ENCODE measurements around the gene LRRC8D.

The LRRC8D gene

DNA sequence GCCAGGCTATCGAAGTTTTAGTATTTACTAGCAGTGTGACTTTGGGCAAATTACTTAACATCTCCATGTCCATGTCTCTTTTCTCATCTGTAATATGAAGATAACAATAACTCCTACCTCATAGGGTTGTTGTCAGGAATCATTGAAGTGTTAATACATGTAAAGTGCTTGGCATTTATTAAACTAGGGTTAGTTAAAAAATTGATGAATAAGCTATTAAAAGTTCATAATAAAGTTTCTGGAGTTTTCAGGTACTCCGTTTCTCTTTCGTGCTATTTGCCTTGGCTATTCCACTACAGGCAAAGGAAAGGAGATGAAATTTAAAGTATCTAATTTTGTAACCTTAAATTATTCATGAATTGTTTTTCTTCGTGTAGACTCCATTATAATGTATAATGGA lies 16.7 kb downstream of the LRRC8D start:
- H3K4me3 ChIP-seq (ENCODE audit: low read length in 2 of 2) = no peak overlapping the region
- H3K27me3 ChIP-seq (ENCODE audit: control insufficient read depth in 3 of 3, insufficient read depth in 3 of 3, low read depth in 1 of 3, low read length in 3 of 3) = peaks cover 0 to 2% (median 0%) of the 10 kb centered on the region in 3 experiments
- H2AK5ac ChIP-seq (ENCODE audit: low read depth, low read length) = no peak overlapping the region
- H3K9ac ChIP-seq (ENCODE audit: low read depth, low read length, poor library complexity) = no peak overlapping the region
- no peak overlapping the region for H3K18ac ChIP-seq (ENCODE audit: low read length)
- H4K91ac ChIP-seq (ENCODE audit: low read depth, low read length, poor library complexity) = no peak overlapping the region
- H3K4me1 ChIP-seq (ENCODE audit: control insufficient read depth in 2 of 2, insufficient read depth in 1 of 2, low read depth in 1 of 2, low read length in 2 of 2) = peaks cover 13 to 30% of the 10 kb centered on the region in 2 donors
- peaks cover 0 to 42% of the 10 kb centered on the region in 2 donors for H3K36me3 ChIP-seq (replicated peaks in 1 of 2; ENCODE audit: control insufficient read depth in 2 of 2, insufficient read depth in 2 of 2, low read length in 2 of 2)
- no peak overlapping the region for H3K4me2 ChIP-seq (ENCODE audit: insufficient read depth, low read length, poor library complexity, severe bottlenecking)
- H2BK12ac ChIP-seq (ENCODE audit: low read length) = no peak overlapping the region
- no peak overlapping the region for H3K27ac ChIP-seq (replicated peaks; ENCODE audit: low read length)
- H3K23ac ChIP-seq (ENCODE audit: low read depth, low read length, poor library complexity) = no peak overlapping the region
- no peak overlapping the region for H2BK15ac ChIP-seq (ENCODE audit: low read length)
- H3K4ac ChIP-seq (ENCODE audit: low read length) = no peak overlapping the region
- H3K79me1 ChIP-seq (ENCODE audit: low read depth, low read length) = peaks cover 4% of the 10 kb centered on the region
- H3K9me3 ChIP-seq (replicated peaks in 1 of 2; ENCODE audit: control insufficient read depth in 2 of 2, insufficient read depth in 1 of 2, low read depth in 1 of 2, low read length in 2 of 2) = no peaks in the 10 kb centered on the region
- H2BK120ac ChIP-seq (ENCODE audit: low read depth, low read length) = no peak overlapping the region
- H4K8ac ChIP-seq (ENCODE audit: low read depth, low read length) = no peak overlapping the region
- no peak for DNase-seq (ENCODE audit: low spot score)
- H2AFZ ChIP-seq (ENCODE audit: low read length) = no peak overlapping the region
- no peak overlapping the region for H3K14ac ChIP-seq (ENCODE audit: low read length)
- no peak overlapping the region for H2BK5ac ChIP-seq (ENCODE audit: low read length)
- WGBS, 2 donors (ENCODE audit: extremely low coverage in 2 of 2, insufficient read length in 2 of 2, insufficient replicate concordance in 1 of 2) = no CpG with 5 or more reads among the region's 4 CpGs

DNA sequence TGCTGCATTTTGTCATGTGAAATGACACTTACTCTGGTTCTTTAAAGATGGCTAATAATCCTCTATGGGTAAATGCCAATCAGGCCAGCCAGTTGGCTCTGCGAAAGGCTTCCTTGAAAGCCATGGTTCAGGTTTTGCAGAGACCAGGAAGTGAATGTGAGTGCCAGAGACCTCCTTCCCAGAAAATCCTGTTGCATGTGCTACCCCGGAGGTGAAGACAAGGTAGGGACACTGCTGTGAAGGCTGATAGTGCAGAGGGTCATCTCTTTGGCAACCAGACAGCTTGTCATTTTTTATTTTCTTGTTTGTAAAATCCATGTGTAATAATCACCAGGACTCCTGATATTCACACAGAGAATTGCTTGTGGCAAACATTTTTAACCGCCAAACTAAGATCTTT lies 18.7 kb downstream of the LRRC8D start:
- no CpG with 5 or more reads among the region's 3 CpGs for WGBS, 2 donors (ENCODE audit: extremely low coverage in 2 of 2, insufficient read length in 2 of 2, insufficient replicate concordance in 1 of 2)
- H3K36me3 ChIP-seq (replicated peaks in 1 of 2; ENCODE audit: control insufficient read depth in 2 of 2, insufficient read depth in 2 of 2, low read length in 2 of 2) = peaks cover 0 to 52% of the 10 kb centered on the region in 2 donors
- H2BK5ac ChIP-seq (ENCODE audit: low read length) = no peak overlapping the region
- H4K91ac ChIP-seq (ENCODE audit: low read depth, low read length, poor library complexity) = no peak overlapping the region
- H3K9me3 ChIP-seq (replicated peaks in 1 of 2; ENCODE audit: control insufficient read depth in 2 of 2, insufficient read depth in 1 of 2, low read depth in 1 of 2, low read length in 2 of 2) = no peaks in the 10 kb centered on the region
- H3K4me3 ChIP-seq (ENCODE audit: low read length in 2 of 2) = no peak overlapping the region
- no peak overlapping the region for H3K14ac ChIP-seq (ENCODE audit: low read length)
- H3K4me1 ChIP-seq (ENCODE audit: control insufficient read depth in 2 of 2, insufficient read depth in 1 of 2, low read depth in 1 of 2, low read length in 2 of 2) = peaks cover 11 to 21% of the 10 kb centered on the region in 2 donors
- H2AFZ ChIP-seq (ENCODE audit: low read length) = no peak overlapping the region
- H3K27ac ChIP-seq (replicated peaks; ENCODE audit: low read length) = no peak overlapping the region
- H3K4ac ChIP-seq (ENCODE audit: low read length) = no peak overlapping the region
- no peak overlapping the region for H3K4me2 ChIP-seq (ENCODE audit: insufficient read depth, low read length, poor library complexity, severe bottlenecking)
- no peak overlapping the region for H2BK15ac ChIP-seq (ENCODE audit: low read length)
- H3K23ac ChIP-seq (ENCODE audit: low read depth, low read length, poor library complexity) = no peak overlapping the region
- no peak overlapping the region for H3K18ac ChIP-seq (ENCODE audit: low read length)
- no peak overlapping the region for H3K9ac ChIP-seq (ENCODE audit: low read depth, low read length, poor library complexity)
- no peak overlapping the region for H2AK5ac ChIP-seq (ENCODE audit: low read depth, low read length)
- DNase-seq (ENCODE audit: low spot score) = no peak
- H4K8ac ChIP-seq (ENCODE audit: low read depth, low read length) = no peak overlapping the region
- peaks cover 0 to 2% (median 0%) of the 10 kb centered on the region in 3 experiments for H3K27me3 ChIP-seq (ENCODE audit: control insufficient read depth in 3 of 3, insufficient read depth in 3 of 3, low read depth in 1 of 3, low read length in 3 of 3)
- H2BK12ac ChIP-seq (ENCODE audit: low read length) = no peak overlapping the region
- H3K79me1 ChIP-seq (ENCODE audit: low read depth, low read length) = peaks cover 6% of the 10 kb centered on the region
- H2BK120ac ChIP-seq (ENCODE audit: low read depth, low read length) = no peak overlapping the region

DNA sequence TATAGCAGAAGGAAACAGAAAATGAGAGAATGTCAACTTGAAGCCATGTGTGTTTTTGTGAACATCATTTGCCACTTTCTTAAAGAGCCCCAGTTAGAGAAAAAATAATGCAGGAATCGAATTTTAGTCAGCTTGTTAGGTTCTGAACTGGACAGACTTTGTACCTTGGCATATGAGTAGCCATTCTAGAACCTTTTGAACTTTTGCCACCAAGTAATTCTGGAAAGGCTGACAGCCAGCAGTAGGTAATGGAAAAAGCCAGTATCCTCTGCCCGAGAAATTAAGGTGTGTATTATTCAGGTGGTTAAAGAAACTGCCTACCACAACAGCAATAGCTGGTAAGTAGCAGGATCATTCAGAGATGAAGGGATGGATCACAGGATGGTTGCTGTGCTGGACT lies 20.7 kb downstream of the LRRC8D start:
- peaks cover 5% of the 10 kb centered on the region for H3K79me1 ChIP-seq (ENCODE audit: low read depth, low read length)

DNA sequence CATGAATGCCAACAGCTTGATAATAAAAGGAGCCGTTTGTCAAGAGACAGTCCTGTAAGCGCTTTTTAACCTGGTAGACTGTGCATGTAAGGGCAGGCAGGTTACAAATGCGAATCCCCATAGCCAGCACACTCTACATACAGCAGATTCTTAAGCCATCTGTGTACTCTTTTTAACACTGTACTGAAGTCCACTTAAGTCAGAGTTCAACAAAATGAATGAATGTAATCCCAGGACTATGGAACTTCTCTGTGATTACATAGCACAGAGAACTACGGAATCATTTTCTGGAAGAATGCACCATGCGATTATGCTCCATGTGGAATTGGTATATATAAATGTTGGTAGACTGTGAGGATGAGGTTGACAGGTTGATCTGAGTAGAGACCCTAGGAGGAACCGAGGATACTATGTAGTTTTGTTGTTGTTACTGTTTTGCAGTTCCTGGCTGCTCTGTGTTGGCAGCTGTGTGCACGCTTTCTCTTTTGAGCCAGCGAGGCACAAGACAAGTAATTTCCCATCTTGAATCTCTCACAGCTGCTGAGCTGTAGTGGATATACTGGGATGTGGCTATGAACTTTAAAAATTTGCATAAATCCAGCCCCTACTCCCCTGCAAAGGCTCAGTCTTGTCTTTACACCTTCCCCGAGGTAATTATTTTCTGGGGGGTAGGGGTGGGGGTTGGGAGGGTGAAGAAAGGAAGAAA lies 21.9 kb downstream of the LRRC8D start:
- Histone ChIP-seq H3K27ac (replicated peaks; ENCODE audit: low read length) (no peak overlapping the region), H3K4me3 (ENCODE audit: low read length in 2 of 2) (no peak overlapping the region), H3K4ac (ENCODE audit: low read length) (no peak overlapping the region), H3K9me3 (replicated peaks in 1 of 2; ENCODE audit: control insufficient read depth in 2 of 2, insufficient read depth in 1 of 2, low read depth in 1 of 2, low read length in 2 of 2) (no peaks in the 10 kb centered on the region), H2BK120ac (ENCODE audit: low read depth, low read length) (no peak overlapping the region), H2AK5ac (ENCODE audit: low read depth, low read length) (no peak overlapping the region), H3K14ac (ENCODE audit: low read length) (no peak overlapping the region), H2AFZ (ENCODE audit: low read length) (no peak overlapping the region), H3K18ac (ENCODE audit: low read length) (no peak overlapping the region), H3K4me1 (ENCODE audit: control insufficient read depth in 2 of 2, insufficient read depth in 1 of 2, low read depth in 1 of 2, low read length in 2 of 2) (peaks cover 3 to 5% of the 10 kb centered on the region in 2 donors), H4K91ac (ENCODE audit: low read depth, low read length, poor library complexity) (no peak overlapping the region), H3K4me2 (ENCODE audit: insufficient read depth, low read length, poor library complexity, severe bottlenecking) (peak overlapping the region; percentile 98), H3K9ac (ENCODE audit: low read depth, low read length, poor library complexity) (no peak overlapping the region), H3K27me3 (ENCODE audit: control insufficient read depth in 3 of 3, insufficient read depth in 3 of 3, low read depth in 1 of 3, low read length in 3 of 3) (peaks cover 0 to 2% (median 0%) of the 10 kb centered on the region in 3 experiments), H3K23ac (ENCODE audit: low read depth, low read length, poor library complexity) (no peak overlapping the region), H2BK15ac (ENCODE audit: low read length) (no peak overlapping the region), H4K8ac (ENCODE audit: low read depth, low read length) (no peak overlapping the region), H2BK5ac (ENCODE audit: low read length) (no peak overlapping the region), H3K36me3 (replicated peaks in 1 of 2; ENCODE audit: control insufficient read depth in 2 of 2, insufficient read depth in 2 of 2, low read length in 2 of 2) (peaks cover 4 to 84% of the 10 kb centered on the region in 2 donors), H3K79me1 (ENCODE audit: low read depth, low read length) (peaks cover 5% of the 10 kb centered on the region), H2BK12ac (ENCODE audit: low read length) (no peak overlapping the region)
- no peak for DNase-seq (ENCODE audit: low spot score)
- WGBS, 2 donors (ENCODE audit: extremely low coverage in 2 of 2, insufficient read length in 2 of 2, insufficient replicate concordance in 1 of 2) = no CpG with 5 or more reads among the region's 9 CpGs

More for the DNA sequence above, 20.7 kb downstream of the LRRC8D start:
- H3K4ac ChIP-seq (ENCODE audit: low read length) = no peak overlapping the region
- H3K23ac ChIP-seq (ENCODE audit: low read depth, low read length, poor library complexity) = no peak overlapping the region
- peaks cover 0 to 2% (median 0%) of the 10 kb centered on the region in 3 experiments for H3K27me3 ChIP-seq (ENCODE audit: control insufficient read depth in 3 of 3, insufficient read depth in 3 of 3, low read depth in 1 of 3, low read length in 3 of 3)
- no peak overlapping the region for H3K14ac ChIP-seq (ENCODE audit: low read length)
- H3K36me3 ChIP-seq (replicated peaks in 1 of 2; ENCODE audit: control insufficient read depth in 2 of 2, insufficient read depth in 2 of 2, low read length in 2 of 2) = peaks cover 4 to 72% of the 10 kb centered on the region in 2 donors
- WGBS, 2 donors (ENCODE audit: extremely low coverage in 2 of 2, insufficient read length in 2 of 2, insufficient replicate concordance in 1 of 2) = no CpG with 5 or more reads among the region's 2 CpGs
- no peak overlapping the region for H2BK120ac ChIP-seq (ENCODE audit: low read depth, low read length)
- H3K4me2 ChIP-seq (ENCODE audit: insufficient read depth, low read length, poor library complexity, severe bottlenecking) = no peak overlapping the region
- no peak overlapping the region for H3K18ac ChIP-seq (ENCODE audit: low read length)
- peaks cover 5 to 14% of the 10 kb centered on the region in 2 donors for H3K4me1 ChIP-seq (ENCODE audit: control insufficient read depth in 2 of 2, insufficient read depth in 1 of 2, low read depth in 1 of 2, low read length in 2 of 2)
- H4K91ac ChIP-seq (ENCODE audit: low read depth, low read length, poor library complexity) = no peak overlapping the region
- H2AFZ ChIP-seq (ENCODE audit: low read length) = no peak overlapping the region
- DNase-seq (ENCODE audit: low spot score) = no peak
- no peak overlapping the region for H2AK5ac ChIP-seq (ENCODE audit: low read depth, low read length)
- no peaks in the 10 kb centered on the region for H3K9me3 ChIP-seq (replicated peaks in 1 of 2; ENCODE audit: control insufficient read depth in 2 of 2, insufficient read depth in 1 of 2, low read depth in 1 of 2, low read length in 2 of 2)
- H2BK15ac ChIP-seq (ENCODE audit: low read length) = no peak overlapping the region
- no peak overlapping the region for H2BK5ac ChIP-seq (ENCODE audit: low read length)
- H3K9ac ChIP-seq (ENCODE audit: low read depth, low read length, poor library complexity) = no peak overlapping the region
- no peak overlapping the region for H3K4me3 ChIP-seq (ENCODE audit: low read length in 2 of 2)
- H2BK12ac ChIP-seq (ENCODE audit: low read length) = no peak overlapping the region
- no peak overlapping the region for H4K8ac ChIP-seq (ENCODE audit: low read depth, low read length)
- H3K27ac ChIP-seq (replicated peaks; ENCODE audit: low read length) = no peak overlapping the region
